Left lobe of liver (tissue), 2 donors: ENCODE results near the gene DUSP9. TPM values are rescaled to one million over a fixed set of nuclear protein-coding genes. Genes with fewer than 3 reads are reported as not detected.

Experiments used
- ATAC-seq: fragments of 200-7000 bp; cut with Tn5 transposase; one replicate; pipeline ENCODE4 v1.9.1; 2020; ENCODE audit warnings: mild to moderate bottlenecking, moderate library complexity
- DNase-seq: peaks from one replicate; pipeline ENCODE4 v3.0.0-alpha.2; 2020; ENCODE audit warnings: low spot score
- total RNA-seq: library from RNA; stranded (reverse); gene quantifications from one replicate; pipeline ENCODE4 v1.2.1, GENCODE V29; 2021
- donor health status: DM: no; HTN: no; CAD: no; lungs with moderate emphysema.
- donor health status: DM: no; HTN: yes; CAD: no.

Gene DUSP9
- total RNA-seq, 1 donor from 2014 or later = 0.60 TPM

GRCh38 chrX:153635788-153636668 lies 11.0 kb upstream of the DUSP9 start:
- DNase-seq (no peak), ATAC-seq (peak; percentile 32)

- ATAC-seq = no peak
- DNase-seq = no peak
These were observed 10.3 kb upstream of the DUSP9 start for GRCh38 chrX:153636716-153637115.

GRCh38 chrX:153637121-153638040 lies 9.6 kb upstream of the DUSP9 start:
- ATAC-seq (no peak), DNase-seq (no peak)

- no peak for ATAC-seq
- no peak for DNase-seq
These were observed 9.0 kb upstream of the DUSP9 start for GRCh38 chrX:153638041-153638371.

GRCh38 chrX:153638436-153639176 lies 8.4 kb upstream of the DUSP9 start:
- no peak for DNase-seq

GRCh38 chrX:153639177-153640044 lies 7.6 kb upstream of the DUSP9 start:
- no peak for DNase-seq
- ATAC-seq = no peak

More at GRCh38 chrX:153638436-153639176, 8.4 kb upstream of the DUSP9 start:
- no peak for ATAC-seq

- ATAC-seq (no peak), DNase-seq (no peak)
These were observed 6.8 kb upstream of the DUSP9 start for GRCh38 chrX:153640045-153640686.

- DNase-seq = no peak
These were observed 6.0 kb upstream of the DUSP9 start for GRCh38 chrX:153640736-153641575.

GRCh38 chrX:153641627-153642026 lies 5.4 kb upstream of the DUSP9 start:
- ATAC-seq = no peak
- no peak for DNase-seq

More at GRCh38 chrX:153640736-153641575, 6.0 kb upstream of the DUSP9 start:
- no peak for ATAC-seq

- DNase-seq (no peak), ATAC-seq (no peak)
These were observed 4.8 kb upstream of the DUSP9 start for GRCh38 chrX:153642051-153642654.

- no peak for ATAC-seq
These were observed 4.2 kb upstream of the DUSP9 start for GRCh38 chrX:153642655-153643430.

GRCh38 chrX:153643431-153644351 lies 3.3 kb upstream of the DUSP9 start:
- DNase-seq = peak; percentile 31
- peak; percentile 67 for ATAC-seq

More at GRCh38 chrX:153642655-153643430, 4.2 kb upstream of the DUSP9 start:
- no peak for DNase-seq

- ATAC-seq = no peak
- no peak for DNase-seq
These were observed 2.5 kb upstream of the DUSP9 start for GRCh38 chrX:153644356-153645125.

- DNase-seq (no peak), ATAC-seq (no peak)
These were observed 1.9 kb upstream of the DUSP9 start for GRCh38 chrX:153645151-153645550.

- ATAC-seq = peak; percentile 66
These were observed 998 bp upstream of the DUSP9 start for GRCh38 chrX:153645921-153646488.

More at GRCh38 chrX:153645921-153646488, 998 bp upstream of the DUSP9 start:
- peak; percentile 41 for DNase-seq
